ENCODE data around the gene ADI1. TPM values are rescaled to one million over a fixed set of nuclear protein-coding genes. Genes with fewer than 3 reads are reported as not detected.

Gene ADI1
- total RNA-seq, 1 experiment from 2014 or later, result 69.2 TPM

GRCh38 chr2:3512086-3512485, 7.2 kb downstream of the ADI1 start:
- Mint-ChIP-seq H3K27me3 (ENCODE audit: insufficient read depth, unreplicated experiment) (no peaks in the 10 kb centered on the region), H3K4me3 (ENCODE audit: unreplicated experiment) (no peak overlapping the region), H3K4me1 (ENCODE audit: low read depth, unreplicated experiment) (peaks cover 24% of the 10 kb centered on the region), H3K36me3 (ENCODE audit: insufficient read depth, unreplicated experiment) (peaks cover 86% of the 10 kb centered on the region), H3K9me3 (ENCODE audit: unreplicated experiment) (peaks cover 27% of the 10 kb centered on the region), H3K27ac (ENCODE audit: unreplicated experiment) (no peak overlapping the region)
- ChIA-PET POLR2A (no interaction called here), CTCF (no interaction called here)
- Histone ChIP-seq H3K36me3 (ENCODE audit: control insufficient read depth, insufficient read depth, low read length) (peaks cover 4% of the 10 kb centered on the region), H3K9me3 (peaks cover 16% of the 10 kb centered on the region), H3K4me1 (peaks cover 8% of the 10 kb centered on the region), H3K4me3 (ENCODE audit: low read depth, low read length) (no peak overlapping the region), H3K27me3 (replicated peaks; ENCODE audit: control insufficient read depth, insufficient read depth, low read length) (no peaks in the 10 kb centered on the region)
- no TSS peak for BruUV-seq (replicated peaks)
- intact Hi-C loops (cut with micrococcal nuclease; ENCODE audit: unreplicated experiment), result no loop called here
- no peak for TF ChIP-seq CTCF (IDR thresholded peaks at IDR 0.05; ENCODE audit: insufficient read depth in 1 of 2, low read depth in 1 of 2, low read length in 1 of 2, severe bottlenecking in 1 of 2, unreplicated experiment in 1 of 2)
- no peak for DNase-seq

GRCh38 chr2:3505771-3506170, 13.6 kb downstream of the ADI1 start:
- CTCF ChIA-PET, result no interaction called here
- peaks cover 2% of the 10 kb centered on the region; the same call in 1 of the 2 replicates for H3K36me3 ChIP-seq (ENCODE audit: control insufficient read depth, insufficient read depth, low read length)
- H3K27me3 ChIP-seq (replicated peaks; ENCODE audit: control insufficient read depth, insufficient read depth, low read length), result no peaks in the 10 kb centered on the region
- no peak overlapping the region for H3K4me3 Mint-ChIP-seq (ENCODE audit: unreplicated experiment)
- H3K4me1 Mint-ChIP-seq (ENCODE audit: low read depth, unreplicated experiment), result peaks cover 6% of the 10 kb centered on the region
- H3K36me3 Mint-ChIP-seq (ENCODE audit: insufficient read depth, unreplicated experiment), result peaks cover 62% of the 10 kb centered on the region
- intact Hi-C loops (cut with micrococcal nuclease; ENCODE audit: unreplicated experiment), result no loop called here
- POLR2A ChIA-PET, result interaction anchor here (1.3 kb wide), 1 partner anchor 13 kb away, joined by 8 read pairs; no protein-coding TSS in a partner anchor
- no peaks in the 10 kb centered on the region for H3K9me3 Mint-ChIP-seq (ENCODE audit: unreplicated experiment)
- no peak for DNase-seq
- H3K4me1 ChIP-seq, result no peaks in the 10 kb centered on the region
- H3K4me3 ChIP-seq (ENCODE audit: low read depth, low read length), result no peak overlapping the region
- H3K9me3 ChIP-seq, result no peaks in the 10 kb centered on the region
- no peaks in the 10 kb centered on the region for H3K27me3 Mint-ChIP-seq (ENCODE audit: insufficient read depth, unreplicated experiment)
- no peak overlapping the region for H3K27ac Mint-ChIP-seq (ENCODE audit: unreplicated experiment)
- BruUV-seq (replicated peaks), result no TSS peak
- TF ChIP-seq CTCF (IDR thresholded peaks at IDR 0.05; ENCODE audit: insufficient read depth in 1 of 2, low read depth in 1 of 2, low read length in 1 of 2, severe bottlenecking in 1 of 2, unreplicated experiment in 1 of 2), result no peak

DNA sequence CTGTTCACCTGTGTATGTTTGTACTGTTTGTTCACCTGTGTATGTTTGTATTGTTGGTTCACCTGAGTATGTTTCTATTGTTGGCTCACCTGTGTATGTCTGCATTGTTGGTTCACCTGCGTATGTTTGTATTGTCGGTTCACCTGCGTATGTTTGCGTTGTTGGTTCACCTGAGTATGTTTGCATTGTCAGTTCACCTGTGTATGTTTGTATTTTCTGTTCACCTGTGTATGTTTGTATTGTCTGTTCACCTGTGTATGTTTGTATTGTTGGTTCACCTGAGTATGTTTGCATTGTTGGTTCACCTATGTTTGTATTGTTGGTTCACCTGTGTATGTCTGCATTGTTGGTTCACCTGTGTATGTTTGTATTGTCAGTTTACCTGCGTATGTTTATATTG, 14.6 kb downstream of the ADI1 start:
- Mint-ChIP-seq H3K4me1 (ENCODE audit: low read depth, unreplicated experiment) (peaks cover 6% of the 10 kb centered on the region), H3K4me3 (ENCODE audit: unreplicated experiment) (no peak overlapping the region), H3K9me3 (ENCODE audit: unreplicated experiment) (no peaks in the 10 kb centered on the region), H3K36me3 (ENCODE audit: insufficient read depth, unreplicated experiment) (peaks cover 66% of the 10 kb centered on the region), H3K27me3 (ENCODE audit: insufficient read depth, unreplicated experiment) (no peaks in the 10 kb centered on the region), H3K27ac (ENCODE audit: unreplicated experiment) (no peak overlapping the region)
- Histone ChIP-seq H3K36me3 (ENCODE audit: control insufficient read depth, insufficient read depth, low read length) (peaks cover 2% of the 10 kb centered on the region; the same call in 1 of the 2 replicates), H3K9me3 (no peaks in the 10 kb centered on the region), H3K4me1 (no peaks in the 10 kb centered on the region), H3K27me3 (replicated peaks; ENCODE audit: control insufficient read depth, insufficient read depth, low read length) (no peaks in the 10 kb centered on the region), H3K4me3 (ENCODE audit: low read depth, low read length) (no peak overlapping the region)
- POLR2A ChIA-PET, result interaction anchor here (1.3 kb wide), 1 partner anchor 14 kb away, joined by 8 read pairs; no protein-coding TSS in a partner anchor
- intact Hi-C loops (cut with micrococcal nuclease; ENCODE audit: unreplicated experiment), result no loop called here
- BruUV-seq (replicated peaks), result no TSS peak
- CTCF ChIA-PET, result no interaction called here
- no peak for TF ChIP-seq CTCF (IDR thresholded peaks at IDR 0.05; ENCODE audit: insufficient read depth in 1 of 2, low read depth in 1 of 2, low read length in 1 of 2, severe bottlenecking in 1 of 2, unreplicated experiment in 1 of 2)
- no peak for DNase-seq

All from Caco-2 (cell line).